Fibroblast of skin of right biceps (primary cell): Measurements from ENCODE around the gene MRPS2.
A peak's percentile ranks its signal among the peaks of the same experiment; 100 is the strongest.
"Not testable (repeated sequence)": the region's sequence is repeated elsewhere in the genome, so short reads cannot be mapped to it uniquely, and the experiment has no call there.

Experiments
- DNase-seq: peaks from one replicate; pipeline ENCODE4 v3.0.0-alpha.2; 2013

The MRPS2 gene

GRCh38 chr9:135516132-135516860 is 15.8 kb downstream of the MRPS2 start:
- no peak for DNase-seq

- DNase-seq, result no peak
These were observed 16.9 kb downstream of the MRPS2 start for GRCh38 chr9:135517407-135517822.

GRCh38 chr9:135519179-135519971 is 18.9 kb downstream of the MRPS2 start:
- no peak for DNase-seq

GRCh38 chr9:135520916-135521607 is 20.6 kb downstream of the MRPS2 start, which contains the start of gene LCN1:
Gene LCN1 (plus strand): TSS chr9:135521440. CDS start chr9:135521498, 58 bp downstream.
- DNase-seq, result no peak

- no peak for DNase-seq
These were observed 21.2 kb downstream of the MRPS2 start for GRCh38 chr9:135521608-135522095.

GRCh38 chr9:135522137-135522877 is 21.8 kb downstream of the MRPS2 start:
- no peak for DNase-seq

- no peak for DNase-seq
These were observed 22.4 kb downstream of the MRPS2 start for GRCh38 chr9:135522931-135523330.

- no peak for DNase-seq
These were observed 23.1 kb downstream of the MRPS2 start for GRCh38 chr9:135523521-135524129.

- peak; percentile 36 for DNase-seq
These were observed 23.8 kb downstream of the MRPS2 start for GRCh38 chr9:135524130-135524861.

GRCh38 chr9:135525241-135526088 is 25.0 kb downstream of the MRPS2 start:
- DNase-seq, result no peak

- no peak for DNase-seq
These were observed 25.7 kb downstream of the MRPS2 start for GRCh38 chr9:135526089-135526729.

- DNase-seq, result no peak
These were observed 26.5 kb downstream of the MRPS2 start for GRCh38 chr9:135526730-135527571.

- DNase-seq, result not testable (repeated sequence)
These were observed 28.5 kb downstream of the MRPS2 start for GRCh38 chr9:135528842-135529435.

GRCh38 chr9:135530146-135530545 is 29.7 kb downstream of the MRPS2 start:
- no peak for DNase-seq

- no peak for DNase-seq
These were observed 30.6 kb downstream of the MRPS2 start for GRCh38 chr9:135531096-135531495.

GRCh38 chr9:135533113-135533512 is 32.6 kb downstream of the MRPS2 start:
- no peak for DNase-seq

GRCh38 chr9:135533674-135534073 is 33.2 kb downstream of the MRPS2 start:
- DNase-seq, result no peak

- DNase-seq, result not testable (repeated sequence)
These were observed 33.8 kb downstream of the MRPS2 start for GRCh38 chr9:135534192-135534711.
